Prostate gland (tissue), 2 donors: ENCODE results near the gene CCNO. TPM values are rescaled to one million over a fixed set of nuclear protein-coding genes. Genes with fewer than 3 reads are reported as not detected.
A peak's percentile ranks its signal among the peaks of the same experiment; 100 is the strongest.

Source experiments
- DNase-seq: peaks from one replicate; pipeline ENCODE4 v3.0.0-alpha.2; 2019; ENCODE audit warnings: low spot score
- H3K27ac ChIP-seq, 2 donors: fragments of 200-600 bp; sonication (generic); 2 replicates each; pipeline ENCODE4 v1.5.1; 2017 to 2019
- H3K27me3 ChIP-seq: fragments of 200-600 bp; sonication (generic); replicated peaks from 2 replicates; pipeline ENCODE4 v1.5.1; 2019; ENCODE audit not compliant: insufficient read depth
- H3K36me3 ChIP-seq, 2 donors: fragments of 200-600 bp; sonication (generic); 1 replicate in 1 of 2; 2 replicates in 1 of 2; pipeline versions ENCODE4 v1.5.1 to v1.8.1; 2017 to 2019
- H3K4me1 ChIP-seq: fragments of 200-600 bp; sonication (generic); replicated peaks from 2 replicates; pipeline ENCODE4 v1.5.1; 2019
- H3K4me3 ChIP-seq, 2 donors: fragments of 200-600 bp; sonication (generic); 2 replicates each; pipeline ENCODE4 v1.5.1; 2017 to 2019
- H3K9me3 ChIP-seq: fragments of 200-600 bp; sonication (generic); 2 replicates; pipeline ENCODE4 v1.5.1; 2017
- POLR2A ChIP-seq: fragments of 450-650 bp; IDR thresholded peaks from one replicate; pipeline ENCODE4 v1.6.1; 2016; ENCODE audit warnings: antibody characterized with exemption, mild to moderate bottlenecking
- POLR2AphosphoS5 ChIP-seq: sonication (generic); formaldehyde crosslinking; IDR thresholded peaks from one replicate; pipeline ENCODE4 v1.6.1; 2017; ENCODE audit warnings: antibody characterized with exemption
- WGBS: methylation state at CpG from one replicate; pipeline ENCODE4 v1.1.5; 2018; 5-methylcytosine and 5-hydroxymethylcytosine counted together
- intact Hi-C: fragments of 100-400 bp; cut with DNase I; formaldehyde crosslinking; loops from one replicate; pipeline ENCODE4 v1.14.2; 2022
- total RNA-seq, 2 donors: library from RNA; depleted of rRNA; stranded (reverse); fragments of >200 nt; gene quantifications; one replicate each; pipeline ENCODE4 v1.1.0, GENCODE V29; 2016
- TF ChIP-seq, protein P1 (sequence below), 4 experiments: fragments of 200-600 bp in 2 of 4; fragments of 450-650 bp in 2 of 4; sonication (generic) in 2 of 4; IDR thresholded peaks; 1 replicate in 3 of 4; 2 replicates in 1 of 4; pipeline ENCODE4 v1.5.1; 2016 to 2019; ENCODE audit warnings: antibody characterized with exemption in 4 of 4, mild to moderate bottlenecking in 2 of 4, moderate library complexity in 2 of 4

CCNO gene
- total RNA-seq, 2 donors from 2014 or later: 5.6 to 7.2 TPM

DNA sequence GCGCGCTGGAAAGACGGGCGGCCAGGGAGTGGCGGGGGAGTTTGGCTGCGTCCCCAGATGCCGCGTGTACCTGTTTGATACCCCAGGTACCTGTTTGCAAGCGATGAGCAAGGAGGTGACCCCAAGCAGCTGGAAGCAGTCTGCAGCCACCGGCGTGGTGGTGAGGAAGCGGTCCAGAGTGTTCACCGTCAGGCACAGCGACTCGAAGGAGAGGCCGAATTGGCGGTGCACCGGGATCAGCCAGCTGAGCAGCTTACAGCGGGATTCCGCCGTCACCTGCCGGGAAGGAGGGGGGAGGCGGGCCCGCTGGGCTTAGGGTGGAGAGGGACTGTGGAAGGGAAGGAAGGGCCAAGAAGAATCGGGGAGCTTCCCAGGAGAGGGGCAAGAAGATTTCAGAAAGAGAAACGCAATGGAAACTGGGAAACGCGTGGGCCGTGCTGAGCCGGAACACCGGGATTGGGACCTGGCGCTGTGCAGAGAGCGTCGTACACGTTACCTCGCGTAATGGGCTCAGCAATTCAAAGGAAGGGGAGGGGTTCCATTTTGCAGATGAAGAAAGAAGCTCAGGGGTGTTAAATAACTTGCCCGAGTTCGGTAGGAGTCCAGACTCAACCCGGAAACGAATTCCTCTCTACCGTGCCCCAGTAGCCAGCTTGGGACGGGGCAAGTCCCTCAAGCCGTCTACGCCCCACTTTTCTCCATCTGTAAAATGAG lies 980 bp downstream of the CCNO start:
- TF ChIP-seq, protein P1, sequence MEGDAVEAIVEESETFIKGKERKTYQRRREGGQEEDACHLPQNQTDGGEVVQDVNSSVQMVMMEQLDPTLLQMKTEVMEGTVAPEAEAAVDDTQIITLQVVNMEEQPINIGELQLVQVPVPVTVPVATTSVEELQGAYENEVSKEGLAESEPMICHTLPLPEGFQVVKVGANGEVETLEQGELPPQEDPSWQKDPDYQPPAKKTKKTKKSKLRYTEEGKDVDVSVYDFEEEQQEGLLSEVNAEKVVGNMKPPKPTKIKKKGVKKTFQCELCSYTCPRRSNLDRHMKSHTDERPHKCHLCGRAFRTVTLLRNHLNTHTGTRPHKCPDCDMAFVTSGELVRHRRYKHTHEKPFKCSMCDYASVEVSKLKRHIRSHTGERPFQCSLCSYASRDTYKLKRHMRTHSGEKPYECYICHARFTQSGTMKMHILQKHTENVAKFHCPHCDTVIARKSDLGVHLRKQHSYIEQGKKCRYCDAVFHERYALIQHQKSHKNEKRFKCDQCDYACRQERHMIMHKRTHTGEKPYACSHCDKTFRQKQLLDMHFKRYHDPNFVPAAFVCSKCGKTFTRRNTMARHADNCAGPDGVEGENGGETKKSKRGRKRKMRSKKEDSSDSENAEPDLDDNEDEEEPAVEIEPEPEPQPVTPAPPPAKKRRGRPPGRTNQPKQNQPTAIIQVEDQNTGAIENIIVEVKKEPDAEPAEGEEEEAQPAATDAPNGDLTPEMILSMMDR (IDR thresholded peaks at IDR 0.05): no peak
- TF ChIP-seq POLR2A: no peak
- TF ChIP-seq POLR2AphosphoS5: no peak
- intact Hi-C loops: no loop called here
- Histone ChIP-seq H3K36me3 (no peaks in the 10 kb centered on the region), H3K4me1 (no peaks in the 10 kb centered on the region), H3K27me3 (no peaks in the 10 kb centered on the region), H3K4me3 (peak overlapping the region; percentile 39 to 44), H3K27ac (peak overlapping the region; percentile 57 to 71), H3K9me3 (no peaks in the 10 kb centered on the region)
- peak; percentile 24 for DNase-seq
- 1% methylated on average over 45 of the region's 45 CpGs for WGBS

DNA sequence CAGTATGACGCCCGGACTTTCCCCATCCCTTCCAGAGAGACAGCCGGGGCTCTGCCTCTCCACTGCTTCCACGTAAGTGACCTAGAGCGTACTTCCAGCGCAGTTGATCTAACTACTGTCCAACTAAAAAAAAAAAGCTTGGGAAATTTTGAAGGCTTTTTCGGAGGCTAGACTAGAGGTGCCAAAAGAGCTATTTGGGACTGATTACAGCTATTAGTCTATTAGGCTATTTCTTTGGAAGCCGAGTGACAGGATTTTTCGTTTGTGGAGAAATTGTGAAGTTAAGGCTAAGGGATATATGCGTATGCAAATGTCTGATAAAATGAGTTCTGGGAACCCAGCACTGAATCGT lies 1.5 kb downstream of the CCNO start:
- peak overlapping the region; percentile 39 to 44 for H3K4me3 ChIP-seq
- peaks cover 2% of the 10 kb centered on the region for H3K4me1 ChIP-seq
- peak overlapping the region; percentile 57 to 71 for H3K27ac ChIP-seq
- no peaks in the 10 kb centered on the region for H3K36me3 ChIP-seq
- DNase-seq: no peak
- TF ChIP-seq POLR2A: no peak
- TF ChIP-seq, protein P1 (IDR thresholded peaks at IDR 0.05): no peak
- TF ChIP-seq POLR2AphosphoS5: no peak
- WGBS: 3% methylated on average over 11 of the region's 11 CpGs
- intact Hi-C loops: no loop called here
- H3K27me3 ChIP-seq: no peaks in the 10 kb centered on the region
- no peaks in the 10 kb centered on the region for H3K9me3 ChIP-seq

DNA sequence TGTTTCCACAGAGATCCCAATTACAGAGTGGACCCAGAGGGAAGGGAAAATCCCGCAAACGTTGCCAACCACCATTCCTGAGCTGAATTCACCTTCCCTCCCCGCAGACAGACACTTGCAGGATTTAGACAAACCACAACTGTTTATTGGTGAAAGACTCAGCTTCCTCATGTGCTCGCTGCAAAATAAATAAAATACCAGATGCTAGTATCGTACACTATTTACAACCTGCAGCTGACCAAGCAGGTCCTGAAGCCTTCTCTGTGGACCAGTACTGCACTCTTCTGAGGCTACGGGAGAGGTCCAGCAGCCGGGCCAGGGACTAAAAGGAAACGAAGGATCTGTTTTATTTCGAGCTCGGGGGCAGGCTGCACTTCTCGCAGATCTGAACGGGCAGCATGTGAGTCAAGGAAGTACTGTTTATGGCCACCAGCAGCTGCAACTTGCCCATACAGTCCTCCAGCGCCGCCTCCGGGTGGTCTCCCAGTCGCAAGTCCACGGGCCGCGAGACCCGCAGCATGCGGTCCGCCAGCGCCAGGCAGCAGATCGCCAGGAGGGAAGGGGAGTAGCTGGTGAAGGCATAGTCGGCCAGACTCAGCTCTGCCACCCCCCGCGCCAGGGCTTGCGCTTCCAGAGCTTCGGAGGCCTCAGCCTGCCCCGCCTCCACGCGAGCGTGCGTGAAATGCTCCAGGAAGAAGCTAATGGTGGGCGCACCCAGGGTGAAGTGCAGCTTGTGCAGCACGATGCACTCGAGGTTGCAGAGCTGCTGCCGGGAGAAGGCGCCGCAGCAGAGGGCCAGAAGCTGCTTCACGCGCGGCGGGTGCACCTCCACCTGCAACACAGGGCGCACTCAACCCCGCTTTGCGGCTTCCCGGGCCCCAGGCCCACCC lies 2.1 kb downstream of the CCNO start:
- Histone ChIP-seq H3K36me3 (no peaks in the 10 kb centered on the region), H3K27me3 (no peaks in the 10 kb centered on the region), H3K27ac (no peak overlapping the region), H3K4me3 (peak overlapping the region; percentile 39 to 44), H3K4me1 (peaks cover 3% of the 10 kb centered on the region), H3K9me3 (no peaks in the 10 kb centered on the region)
- TF ChIP-seq, protein P1 (IDR thresholded peaks at IDR 0.05): peak in 1 of 4 experiments; percentile 8
- TF ChIP-seq POLR2AphosphoS5: no peak
- intact Hi-C loops: no loop called here
- 8% methylated on average over 36 of the region's 48 CpGs for WGBS
- DNase-seq: no peak

DNA sequence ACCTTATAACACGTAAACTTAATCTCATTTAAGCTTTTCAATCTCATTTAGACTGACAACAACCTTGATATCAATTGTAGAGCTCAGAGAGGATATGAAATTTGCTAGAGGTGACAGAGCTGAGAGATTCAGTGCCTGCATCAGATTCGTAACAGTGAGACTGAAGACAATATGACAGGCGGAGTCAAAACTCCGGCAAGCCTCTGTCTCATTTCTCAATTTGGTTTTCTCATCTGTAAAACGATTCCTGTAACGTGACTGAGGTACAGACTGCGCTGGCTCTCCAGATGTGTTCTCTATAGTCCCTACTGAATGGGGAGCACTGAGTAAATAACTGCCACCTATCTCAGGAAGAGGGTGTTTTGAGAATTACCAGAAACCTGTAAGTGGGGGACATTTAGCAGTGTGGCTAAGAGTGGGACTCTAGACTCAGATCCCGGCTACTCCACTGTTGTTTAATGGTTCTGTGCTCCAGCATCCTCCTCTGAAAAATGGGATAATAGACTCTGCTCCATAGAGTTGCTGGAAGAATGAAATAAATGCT lies 3.2 kb downstream of the CCNO start:
- H3K27me3 ChIP-seq: no peaks in the 10 kb centered on the region
- TF ChIP-seq POLR2A (no peak), POLR2AphosphoS5 (no peak)
- TF ChIP-seq, protein P1 (IDR thresholded peaks at IDR 0.05): no peak
- no peak overlapping the region for H3K4me3 ChIP-seq
- 52% methylated on average over 8 of the region's 8 CpGs for WGBS
- intact Hi-C loops: no loop called here
- H3K9me3 ChIP-seq: no peaks in the 10 kb centered on the region
- H3K27ac ChIP-seq: no peak overlapping the region
- H3K36me3 ChIP-seq: no peaks in the 10 kb centered on the region
- DNase-seq: no peak
- peaks cover 3% of the 10 kb centered on the region for H3K4me1 ChIP-seq
